K562 (cell line): Measurements from ENCODE around the gene DOCK4.
"Not testable (repeated sequence)": the region's sequence is repeated elsewhere in the genome, so short reads cannot be mapped to it uniquely, and the experiment has no call there.

Experiments used
- EZH2 ChIP-seq: IDR thresholded peaks from 2 replicates; pipeline ENCODE4 v1.6.1; 2012; ENCODE audit warnings: low read depth, mild to moderate bottlenecking, inconsistent platforms, low read length, borderline replicate concordance
- HEY1 ChIP-seq: fragments of 250-450 bp; sonication (Bioruptor Pico); IDR thresholded peaks from 2 replicates; pipeline ENCODE4 v1.5.0; 2020; ENCODE audit warnings: mild to moderate bottlenecking, moderate library complexity, borderline replicate concordance
- MYNN ChIP-seq, 2 experiments: sonication (generic); formaldehyde crosslinking in 1 of 2; IDR thresholded peaks; 2 replicates each; pipeline versions ENCODE4 v1.5.0 to v1.6.1; 2016 to 2020; ENCODE audit warnings: antibody characterized with exemption in 1 of 2, missing genetic modification reagents in 1 of 2
- POLR2AphosphoS5 ChIP-seq: IDR thresholded peaks from 2 replicates; pipeline ENCODE4 v1.6.1; 2011; ENCODE audit warnings: mild to moderate bottlenecking, low read depth, low read length, moderate library complexity; ENCODE audit not compliant: control insufficient read depth, insufficient read depth
- TF ChIP-seq, protein P1 (sequence below), 2 experiments: fragments of 450-650 bp; formaldehyde crosslinking in 1 of 2; IDR thresholded peaks; 2 replicates each; pipeline versions ENCODE4 v1.4.0 to v1.6.1; 2014 to 2020; ENCODE audit warnings: mild to moderate bottlenecking in 2 of 2, borderline replicate concordance in 1 of 2, low read depth in 1 of 2

DNA sequence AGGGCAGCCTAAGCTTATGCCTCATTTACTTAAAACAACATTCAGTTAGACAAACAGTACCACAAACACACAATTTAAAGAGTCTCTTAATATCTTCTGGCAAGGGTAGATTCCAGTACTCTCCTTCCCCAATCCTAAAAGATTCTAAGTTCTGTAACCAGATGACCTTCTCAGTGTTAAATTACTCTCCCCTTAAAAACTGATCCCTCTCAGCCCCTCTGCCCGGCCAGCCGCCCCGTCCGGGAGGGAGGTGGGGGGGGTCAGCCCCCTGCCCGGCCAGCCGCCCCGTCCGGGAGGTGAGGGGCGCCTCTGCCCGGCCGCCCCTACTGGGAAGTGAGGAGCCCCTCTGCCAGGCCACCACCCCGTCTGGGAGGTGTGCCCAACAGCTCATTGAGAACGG, 78.2 kb downstream of the DOCK4 start:
- not testable (repeated sequence) for TF ChIP-seq MYNN (IDR thresholded peaks at IDR 0.05); MYNN (CRISPR knock-in tag; IDR thresholded peaks at IDR 0.05); HEY1 (CRISPR knock-in tag); EZH2; POLR2AphosphoS5
- TF ChIP-seq, protein P1, sequence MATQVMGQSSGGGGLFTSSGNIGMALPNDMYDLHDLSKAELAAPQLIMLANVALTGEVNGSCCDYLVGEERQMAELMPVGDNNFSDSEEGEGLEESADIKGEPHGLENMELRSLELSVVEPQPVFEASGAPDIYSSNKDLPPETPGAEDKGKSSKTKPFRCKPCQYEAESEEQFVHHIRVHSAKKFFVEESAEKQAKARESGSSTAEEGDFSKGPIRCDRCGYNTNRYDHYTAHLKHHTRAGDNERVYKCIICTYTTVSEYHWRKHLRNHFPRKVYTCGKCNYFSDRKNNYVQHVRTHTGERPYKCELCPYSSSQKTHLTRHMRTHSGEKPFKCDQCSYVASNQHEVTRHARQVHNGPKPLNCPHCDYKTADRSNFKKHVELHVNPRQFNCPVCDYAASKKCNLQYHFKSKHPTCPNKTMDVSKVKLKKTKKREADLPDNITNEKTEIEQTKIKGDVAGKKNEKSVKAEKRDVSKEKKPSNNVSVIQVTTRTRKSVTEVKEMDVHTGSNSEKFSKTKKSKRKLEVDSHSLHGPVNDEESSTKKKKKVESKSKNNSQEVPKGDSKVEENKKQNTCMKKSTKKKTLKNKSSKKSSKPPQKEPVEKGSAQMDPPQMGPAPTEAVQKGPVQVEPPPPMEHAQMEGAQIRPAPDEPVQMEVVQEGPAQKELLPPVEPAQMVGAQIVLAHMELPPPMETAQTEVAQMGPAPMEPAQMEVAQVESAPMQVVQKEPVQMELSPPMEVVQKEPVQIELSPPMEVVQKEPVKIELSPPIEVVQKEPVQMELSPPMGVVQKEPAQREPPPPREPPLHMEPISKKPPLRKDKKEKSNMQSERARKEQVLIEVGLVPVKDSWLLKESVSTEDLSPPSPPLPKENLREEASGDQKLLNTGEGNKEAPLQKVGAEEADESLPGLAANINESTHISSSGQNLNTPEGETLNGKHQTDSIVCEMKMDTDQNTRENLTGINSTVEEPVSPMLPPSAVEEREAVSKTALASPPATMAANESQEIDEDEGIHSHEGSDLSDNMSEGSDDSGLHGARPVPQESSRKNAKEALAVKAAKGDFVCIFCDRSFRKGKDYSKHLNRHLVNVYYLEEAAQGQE (IDR thresholded peaks at IDR 0.05; ENCODE audit: borderline replicate concordance) = not testable (repeated sequence)
- TF ChIP-seq, protein P1 (CRISPR knock-in tag; IDR thresholded peaks at IDR 0.05; ENCODE audit: low read depth) = not testable (repeated sequence)
